HL-60 (cell line): ENCODE results near the gene RHOF.

Source experiments
- POLR2AphosphoS5 ChIP-seq: IDR thresholded peaks from 2 replicates; pipeline ENCODE4 v1.6.1; 2012; ENCODE audit warnings: low read depth
- TF ChIP-seq, protein P1 (sequence below): IDR thresholded peaks from one replicate; pipeline ENCODE4 v1.5.1; 2011; ENCODE audit warnings: low read length, control low read depth, inconsistent platforms; ENCODE audit not compliant: insufficient read depth
- TF ChIP-seq, protein P2 (sequence below): IDR thresholded peaks from 2 replicates; pipeline ENCODE4 v1.6.1; 2012; ENCODE audit warnings: low read depth; ENCODE audit not compliant: insufficient replicate concordance

DNA sequence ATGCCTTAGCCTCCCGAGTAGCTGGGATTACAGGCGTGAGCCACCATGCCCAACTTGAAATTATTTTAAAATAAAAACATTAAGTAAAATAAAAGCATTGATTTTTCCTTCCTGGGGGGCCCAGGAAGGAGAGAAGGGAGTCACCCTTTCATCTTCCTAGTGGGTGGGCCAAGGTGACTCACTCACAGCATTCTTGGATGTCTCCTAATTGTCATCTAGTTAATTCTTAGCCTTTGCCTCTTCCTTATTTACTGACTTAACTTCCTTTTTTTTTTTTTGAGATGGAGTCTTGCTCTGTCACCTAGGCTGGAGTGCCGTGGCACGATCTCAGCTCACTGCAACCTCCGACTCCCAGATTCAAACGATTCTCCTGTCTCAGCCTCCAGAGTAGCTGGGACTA, 51.7 kb downstream of the RHOF start:
- TF ChIP-seq, protein P1, sequence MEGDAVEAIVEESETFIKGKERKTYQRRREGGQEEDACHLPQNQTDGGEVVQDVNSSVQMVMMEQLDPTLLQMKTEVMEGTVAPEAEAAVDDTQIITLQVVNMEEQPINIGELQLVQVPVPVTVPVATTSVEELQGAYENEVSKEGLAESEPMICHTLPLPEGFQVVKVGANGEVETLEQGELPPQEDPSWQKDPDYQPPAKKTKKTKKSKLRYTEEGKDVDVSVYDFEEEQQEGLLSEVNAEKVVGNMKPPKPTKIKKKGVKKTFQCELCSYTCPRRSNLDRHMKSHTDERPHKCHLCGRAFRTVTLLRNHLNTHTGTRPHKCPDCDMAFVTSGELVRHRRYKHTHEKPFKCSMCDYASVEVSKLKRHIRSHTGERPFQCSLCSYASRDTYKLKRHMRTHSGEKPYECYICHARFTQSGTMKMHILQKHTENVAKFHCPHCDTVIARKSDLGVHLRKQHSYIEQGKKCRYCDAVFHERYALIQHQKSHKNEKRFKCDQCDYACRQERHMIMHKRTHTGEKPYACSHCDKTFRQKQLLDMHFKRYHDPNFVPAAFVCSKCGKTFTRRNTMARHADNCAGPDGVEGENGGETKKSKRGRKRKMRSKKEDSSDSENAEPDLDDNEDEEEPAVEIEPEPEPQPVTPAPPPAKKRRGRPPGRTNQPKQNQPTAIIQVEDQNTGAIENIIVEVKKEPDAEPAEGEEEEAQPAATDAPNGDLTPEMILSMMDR: no peak
- TF ChIP-seq, protein P2, sequence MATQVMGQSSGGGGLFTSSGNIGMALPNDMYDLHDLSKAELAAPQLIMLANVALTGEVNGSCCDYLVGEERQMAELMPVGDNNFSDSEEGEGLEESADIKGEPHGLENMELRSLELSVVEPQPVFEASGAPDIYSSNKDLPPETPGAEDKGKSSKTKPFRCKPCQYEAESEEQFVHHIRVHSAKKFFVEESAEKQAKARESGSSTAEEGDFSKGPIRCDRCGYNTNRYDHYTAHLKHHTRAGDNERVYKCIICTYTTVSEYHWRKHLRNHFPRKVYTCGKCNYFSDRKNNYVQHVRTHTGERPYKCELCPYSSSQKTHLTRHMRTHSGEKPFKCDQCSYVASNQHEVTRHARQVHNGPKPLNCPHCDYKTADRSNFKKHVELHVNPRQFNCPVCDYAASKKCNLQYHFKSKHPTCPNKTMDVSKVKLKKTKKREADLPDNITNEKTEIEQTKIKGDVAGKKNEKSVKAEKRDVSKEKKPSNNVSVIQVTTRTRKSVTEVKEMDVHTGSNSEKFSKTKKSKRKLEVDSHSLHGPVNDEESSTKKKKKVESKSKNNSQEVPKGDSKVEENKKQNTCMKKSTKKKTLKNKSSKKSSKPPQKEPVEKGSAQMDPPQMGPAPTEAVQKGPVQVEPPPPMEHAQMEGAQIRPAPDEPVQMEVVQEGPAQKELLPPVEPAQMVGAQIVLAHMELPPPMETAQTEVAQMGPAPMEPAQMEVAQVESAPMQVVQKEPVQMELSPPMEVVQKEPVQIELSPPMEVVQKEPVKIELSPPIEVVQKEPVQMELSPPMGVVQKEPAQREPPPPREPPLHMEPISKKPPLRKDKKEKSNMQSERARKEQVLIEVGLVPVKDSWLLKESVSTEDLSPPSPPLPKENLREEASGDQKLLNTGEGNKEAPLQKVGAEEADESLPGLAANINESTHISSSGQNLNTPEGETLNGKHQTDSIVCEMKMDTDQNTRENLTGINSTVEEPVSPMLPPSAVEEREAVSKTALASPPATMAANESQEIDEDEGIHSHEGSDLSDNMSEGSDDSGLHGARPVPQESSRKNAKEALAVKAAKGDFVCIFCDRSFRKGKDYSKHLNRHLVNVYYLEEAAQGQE: no peak
- no peak for TF ChIP-seq POLR2AphosphoS5
